Measurements from ENCODE around the gene ABHD1.
A peak's percentile ranks its signal among the peaks of the same experiment; 100 is the strongest.
"Not testable (repeated sequence)": the region's sequence is repeated elsewhere in the genome, so short reads cannot be mapped to it uniquely, and the experiment has no call there.

Gene ABHD1

DNA sequence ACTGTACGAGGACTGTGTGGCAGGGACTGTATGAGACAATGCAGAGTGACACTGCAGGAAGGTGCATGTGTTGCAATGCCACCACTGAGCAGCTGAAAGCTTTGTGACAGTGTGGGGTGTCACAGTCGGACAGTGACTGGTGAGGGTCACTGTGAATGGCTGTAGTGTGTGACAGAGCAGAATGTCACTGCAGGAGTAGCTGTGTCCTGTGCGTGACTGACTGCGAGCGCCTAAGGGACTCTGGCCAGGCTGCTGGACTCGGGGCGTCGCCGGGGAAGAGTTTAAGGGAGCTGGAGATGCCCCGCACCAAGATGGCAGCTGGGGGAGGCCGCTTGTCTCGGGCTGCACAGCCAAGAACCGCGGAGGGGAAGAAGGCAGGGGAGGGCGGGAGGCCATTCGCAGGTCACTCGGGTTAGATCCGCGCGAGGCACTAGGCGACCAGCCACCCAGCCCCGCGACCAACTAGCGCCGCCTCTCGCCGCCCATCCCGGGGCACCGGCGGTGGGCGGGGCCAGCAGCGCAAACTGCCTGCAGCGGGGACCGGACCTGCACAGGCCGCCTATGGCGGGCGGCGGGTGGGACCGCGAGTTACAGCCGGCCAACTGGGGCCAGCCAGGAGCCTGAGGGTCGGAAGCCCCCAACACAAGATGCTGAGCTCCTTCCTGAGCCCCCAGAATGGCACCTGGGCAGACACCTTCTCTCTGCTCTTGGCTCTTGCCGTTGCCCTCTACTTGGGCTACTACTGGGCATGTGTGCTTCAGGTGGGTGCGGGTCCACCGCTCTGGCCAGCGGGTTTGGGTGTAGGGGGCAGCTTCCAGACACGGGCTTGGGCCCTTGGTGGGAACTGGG lies at the start of gene ABHD1:
Gene ABHD1, plus strand, starts transcription at position 514 of the 849 bp plus-strand sequence. Its CDS starts 134 bp downstream, at position 648.
- TF ChIP-seq CTCF (conservative IDR thresholded peaks at IDR 0.05; ENCODE audit: low read length) = no peak
- H3K4me3 ChIP-seq (ENCODE audit: low read length) = peak within 1 kb of the TSS; percentile 63
- DNase-seq (ENCODE audit: low read depth) = peak; percentile 13

GRCh38 chr2:27074738-27075565 lies 48.7 kb upstream of the ABHD1 start:
- no peak for TF ChIP-seq CTCF (conservative IDR thresholded peaks at IDR 0.05; ENCODE audit: low read length)
- no peak overlapping the region for H3K4me3 ChIP-seq (ENCODE audit: low read length)
- no peak for DNase-seq (ENCODE audit: low read depth)

DNA sequence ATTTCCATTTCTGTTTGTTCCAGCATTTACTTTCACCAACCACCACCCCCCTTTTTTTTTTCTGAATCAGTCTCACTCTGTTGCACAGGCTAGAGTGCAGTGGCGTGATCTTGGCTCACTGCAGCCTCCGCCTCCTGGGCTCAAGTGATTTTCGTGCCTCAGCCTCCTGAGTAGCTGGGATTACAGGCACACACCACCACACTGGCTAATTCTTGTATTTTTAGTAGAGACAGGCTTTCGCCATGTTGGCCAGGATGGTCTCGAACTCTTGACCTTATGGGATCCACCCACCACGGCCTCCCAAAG lies 48.1 kb upstream of the ABHD1 start:
- not testable (repeated sequence) for DNase-seq (ENCODE audit: low read depth); H3K4me3 ChIP-seq (ENCODE audit: low read length)

DNA sequence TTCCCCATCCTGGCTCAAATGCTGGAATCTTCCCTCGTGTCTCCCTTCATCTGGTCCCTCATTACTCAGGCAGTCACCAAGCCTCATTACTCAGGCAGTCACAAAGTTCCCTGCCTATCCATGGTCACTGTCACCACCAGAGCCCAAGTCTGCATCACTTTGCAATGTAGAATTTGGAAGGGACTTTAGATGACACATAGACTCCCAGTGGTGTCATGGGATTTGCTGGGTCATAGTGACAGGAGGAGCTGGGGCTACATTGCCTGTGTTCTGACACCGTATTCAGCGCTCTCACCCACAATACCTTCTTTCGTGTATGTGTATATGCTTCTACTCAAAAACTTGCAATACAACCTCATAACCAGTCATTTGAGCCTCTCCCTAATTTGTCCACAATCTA lies 47.3 kb upstream of the ABHD1 start:
- DNase-seq (ENCODE audit: low read depth) = no peak
- no peak for TF ChIP-seq CTCF (conservative IDR thresholded peaks at IDR 0.05; ENCODE audit: low read length)
- H3K4me3 ChIP-seq (ENCODE audit: low read length) = no peak overlapping the region

DNA sequence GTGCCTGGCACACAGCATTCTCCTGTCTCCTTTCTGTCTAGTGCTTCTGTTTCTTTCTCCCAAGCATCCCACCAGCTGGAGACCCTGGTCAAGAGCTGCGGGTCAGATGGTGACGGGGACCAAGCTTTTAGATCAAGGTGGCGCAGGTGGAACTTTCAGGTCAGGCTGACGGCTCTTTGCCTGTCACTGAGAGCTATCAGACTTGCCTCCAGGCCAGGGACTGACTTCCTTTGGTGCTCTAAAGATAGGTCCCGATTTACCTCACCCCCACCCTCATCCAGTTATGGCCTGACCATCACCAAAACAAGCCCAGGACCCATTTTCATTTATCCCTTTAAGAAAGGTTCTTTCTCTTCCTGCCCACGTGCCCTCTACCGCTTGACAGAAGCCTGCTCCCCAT lies 46.4 kb upstream of the ABHD1 start:
- H3K4me3 ChIP-seq (ENCODE audit: low read length) = no peak overlapping the region
- no peak for DNase-seq (ENCODE audit: low read depth)
- no peak for TF ChIP-seq CTCF (conservative IDR thresholded peaks at IDR 0.05; ENCODE audit: low read length)

DNA sequence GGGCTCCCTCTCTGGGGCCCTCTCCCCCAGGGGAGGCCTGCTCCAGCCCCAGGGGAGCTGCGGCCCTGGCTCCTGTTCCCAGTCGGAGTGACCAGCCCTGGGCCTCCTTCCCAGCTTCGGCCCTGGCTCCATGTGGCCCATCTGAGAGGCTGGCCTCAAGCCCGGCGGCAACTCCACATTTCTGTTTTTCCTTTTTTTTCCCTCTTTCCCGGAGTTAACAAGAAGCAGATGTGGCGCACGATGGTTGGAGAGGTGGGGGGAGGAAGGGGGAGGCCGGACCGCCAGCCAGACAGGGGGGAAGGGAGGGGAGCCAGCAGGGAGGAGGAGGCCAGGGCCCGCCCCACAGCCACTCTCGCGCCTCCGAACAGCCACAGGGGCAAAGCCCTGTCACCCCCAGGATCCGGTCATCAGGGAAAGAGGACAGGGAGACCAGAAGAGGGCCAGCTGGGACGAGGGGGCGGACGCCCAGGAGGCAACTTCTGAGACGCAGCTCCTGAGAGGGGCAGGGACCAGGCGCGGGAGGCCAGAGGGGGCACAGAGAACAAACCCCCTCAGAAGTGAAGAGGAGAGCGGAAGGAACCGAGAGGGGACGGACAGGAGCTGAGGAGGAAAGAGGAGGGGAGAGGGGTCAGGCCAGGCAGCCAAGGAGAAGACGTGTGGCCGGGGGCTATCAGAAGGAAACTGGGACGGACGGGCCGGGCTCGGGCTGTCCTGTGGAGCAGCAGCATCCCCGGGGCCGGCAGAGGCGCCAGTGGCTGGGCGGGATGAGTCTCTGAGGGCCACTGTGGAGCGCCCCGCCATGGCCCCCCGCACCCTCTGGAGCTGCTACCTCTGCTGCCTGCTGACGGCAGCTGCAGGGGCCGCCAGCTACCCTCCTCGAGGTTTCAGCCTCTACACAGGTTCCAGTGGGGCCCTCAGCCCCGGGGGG lies 45.1 kb upstream of the ABHD1 start, which contains the start of gene EMILIN1:
Gene EMILIN1, plus strand, starts transcription at position 349 of the 928 bp plus-strand sequence. Its CDS starts 451 bp downstream, at position 800.
- peak within 1 kb of the TSS; percentile 89 for H3K4me3 ChIP-seq (ENCODE audit: low read length)
- DNase-seq (ENCODE audit: low read depth) = peak; percentile 97
- 0 out of 2 replicates have a peak, but pooled peaks have one; percentile 8 for TF ChIP-seq CTCF (conservative IDR thresholded peaks at IDR 0.05; ENCODE audit: low read length)

Data from AG10803 (cell line).